Retina (tissue), 1 donor: ENCODE data around the gene POLR1G.
"Not testable (repeated sequence)": the region's sequence is repeated elsewhere in the genome, so short reads cannot be mapped to it uniquely, and the experiment has no call there.

ENCODE experiments used
- DNase-seq: peaks from one replicate; pipeline ENCODE4 v3.0.0-alpha.2; 2016

POLR1G gene

DNA sequence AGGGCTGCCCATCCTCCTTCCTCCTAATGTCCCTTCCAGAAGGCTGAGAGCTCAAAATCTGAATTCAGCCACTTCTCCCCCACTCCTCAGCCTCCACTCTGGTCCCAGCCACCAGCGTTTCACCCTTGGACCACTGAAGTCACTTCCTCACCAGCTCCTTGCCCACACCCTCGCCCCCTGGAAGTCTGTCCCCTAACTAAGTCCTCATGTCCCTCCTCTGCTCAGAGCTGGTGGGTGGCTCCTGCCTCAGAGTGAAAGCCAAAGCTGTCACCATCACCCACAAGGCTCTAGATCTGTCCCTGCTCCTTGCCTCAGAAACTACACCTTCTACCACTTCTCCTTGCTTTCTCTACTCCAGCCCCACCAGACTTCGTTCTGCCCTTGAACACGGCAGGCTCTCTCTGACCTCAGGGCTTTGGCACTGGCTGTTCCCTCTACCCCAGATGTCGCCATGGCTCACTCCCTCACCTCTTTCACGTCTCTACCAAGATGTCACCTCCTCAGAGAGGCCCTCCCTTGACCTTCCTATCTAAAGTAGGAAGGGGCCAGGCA lies 15.6 kb downstream of the POLR1G start:
- no peak for DNase-seq

DNA sequence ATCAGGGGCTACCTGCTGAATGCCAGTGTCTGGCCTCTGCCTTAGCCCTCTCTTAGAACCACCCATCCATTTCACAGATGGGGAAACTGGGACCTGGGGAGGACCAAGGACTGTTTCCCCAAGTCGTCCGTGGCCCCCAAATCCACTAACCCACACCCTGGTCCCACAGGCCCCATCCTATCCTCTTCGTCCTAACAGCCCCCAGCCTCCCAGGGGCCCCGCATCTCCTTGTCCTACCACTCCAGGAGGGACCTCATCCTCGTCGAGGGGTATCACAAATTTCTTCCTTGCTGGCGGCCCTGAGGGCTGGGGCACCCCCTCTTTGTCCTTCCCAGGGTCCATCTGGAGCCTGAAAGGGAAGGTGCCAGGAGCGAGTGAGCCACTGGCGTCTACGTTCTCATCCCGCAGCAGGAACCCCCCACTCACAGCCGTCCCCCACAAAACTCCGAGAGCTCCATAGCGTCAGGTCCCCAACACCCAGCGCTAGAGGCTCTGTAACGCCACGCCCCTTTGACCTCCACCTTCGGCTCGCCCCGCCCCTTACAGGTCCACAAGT lies 16.7 kb downstream of the POLR1G start:
- no peak for DNase-seq

DNA sequence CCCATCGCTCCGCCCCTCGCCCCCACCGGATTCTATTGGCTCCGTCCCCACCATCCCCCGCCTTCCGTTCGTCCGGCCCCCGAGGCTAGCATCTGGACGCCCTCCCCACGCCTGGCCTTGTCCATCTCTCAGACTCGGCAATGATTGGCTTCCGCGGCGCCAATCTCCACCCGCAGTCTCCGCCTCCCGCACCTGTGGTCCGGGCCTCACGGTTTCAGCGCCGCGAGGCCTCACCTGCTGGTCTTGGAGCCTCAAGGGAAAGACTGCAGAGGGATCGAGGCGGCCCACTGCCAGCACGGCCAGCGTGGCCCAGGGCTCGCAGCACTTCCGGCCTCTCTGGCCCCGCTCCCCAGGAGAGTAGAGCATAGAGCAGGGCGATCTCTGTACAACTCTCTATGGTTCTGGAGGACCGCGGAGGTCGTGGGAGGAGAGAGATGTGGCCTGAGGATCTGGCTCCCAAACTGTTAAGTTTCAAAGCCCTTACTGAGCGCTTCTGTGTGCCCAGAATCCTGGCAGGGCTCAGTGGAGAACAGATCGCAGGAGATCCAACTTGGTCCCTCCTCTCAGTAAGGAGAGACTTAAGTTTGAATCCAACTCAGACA lies 17.2 kb downstream of the POLR1G start, which contains the start of gene ERCC1:
TSS of gene ERCC1 (minus strand) at position 329 of the 602 bp plus-strand sequence. CDS start 543 bp downstream, outside the sequence.
- peak; percentile 94 for DNase-seq

DNA sequence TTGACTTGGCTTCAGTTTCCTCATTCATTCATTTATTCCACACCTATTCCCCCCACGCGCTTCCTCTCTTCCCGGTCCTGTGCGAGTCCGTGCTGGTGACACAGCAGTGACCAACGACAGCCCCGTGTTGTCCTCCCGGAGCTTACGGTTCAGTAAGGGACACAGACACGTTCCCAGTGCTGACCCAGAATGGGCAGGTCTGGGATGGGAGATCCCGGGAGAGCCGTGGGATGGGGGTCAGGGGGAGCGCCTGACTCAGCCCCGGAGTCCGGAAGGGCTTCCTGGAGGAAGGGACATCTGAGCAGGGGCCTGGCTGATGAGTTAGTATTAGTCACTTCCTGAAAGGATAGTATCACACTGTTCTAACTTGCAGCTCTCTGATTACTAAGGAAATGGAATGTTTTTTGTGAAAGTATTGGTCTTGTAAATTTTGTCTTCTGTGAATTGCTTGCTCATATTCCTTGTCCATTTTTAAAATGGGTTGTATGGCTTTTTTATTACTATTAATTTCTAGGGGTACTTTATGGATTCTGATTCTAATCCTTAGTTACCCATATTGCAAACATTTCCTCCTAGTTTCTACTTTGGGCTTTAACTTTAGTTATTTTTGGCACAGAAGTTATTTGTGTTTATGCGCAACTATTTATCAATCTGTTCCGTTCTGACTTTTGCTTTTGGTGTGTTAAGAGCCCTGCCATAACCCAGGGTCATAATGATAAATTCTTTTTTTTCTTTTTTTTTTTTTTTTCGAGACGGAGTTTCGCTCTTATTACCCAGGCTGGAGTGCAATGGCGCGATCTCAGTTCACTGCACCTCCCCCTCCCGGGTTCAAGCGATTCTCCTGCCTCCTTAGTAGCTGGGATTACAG lies 18.0 kb downstream of the POLR1G start:
- no peak for DNase-seq

DNA sequence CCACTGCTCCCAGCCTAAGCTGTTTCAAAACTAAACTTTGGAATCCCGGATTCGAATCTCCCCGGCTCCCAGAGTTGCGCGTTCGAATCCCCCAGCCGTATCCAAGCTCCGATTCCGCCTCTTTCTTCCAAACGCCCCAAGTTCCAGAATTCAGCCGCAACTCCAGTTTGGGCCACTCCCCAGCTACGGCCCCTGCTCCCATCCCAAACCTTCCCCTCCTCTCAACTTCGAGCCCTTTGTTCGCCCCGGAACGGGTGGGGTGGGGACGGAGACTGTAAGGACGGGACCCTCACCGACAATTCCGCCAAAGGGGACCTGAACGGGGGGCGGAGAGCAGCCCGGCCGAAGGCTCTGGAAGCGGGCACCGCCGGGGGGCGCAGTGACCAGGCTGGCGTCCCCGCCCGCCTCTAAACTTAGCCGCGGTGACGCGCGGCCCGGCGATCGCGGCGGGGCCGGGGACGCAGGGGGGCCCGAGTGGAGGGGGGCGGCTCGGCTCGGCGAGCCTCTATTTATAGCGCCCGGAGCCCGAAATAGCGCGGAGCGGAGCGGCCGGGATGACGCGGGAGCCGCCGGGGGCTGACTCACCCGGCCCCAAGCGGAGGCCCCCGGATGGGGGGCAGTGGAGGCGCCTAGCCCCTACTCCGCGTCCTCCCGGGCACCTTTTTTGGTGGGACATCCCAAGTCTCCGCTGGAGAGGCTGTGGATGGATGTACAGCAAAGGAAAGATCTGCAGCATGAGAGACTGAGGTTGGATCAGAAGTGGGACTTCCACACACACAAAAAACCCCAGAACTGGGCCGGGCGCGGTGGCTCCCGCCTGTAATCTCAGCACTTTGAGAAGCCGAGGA lies 22.2 kb downstream of the POLR1G start:
- DNase-seq: peak; percentile 38

DNA sequence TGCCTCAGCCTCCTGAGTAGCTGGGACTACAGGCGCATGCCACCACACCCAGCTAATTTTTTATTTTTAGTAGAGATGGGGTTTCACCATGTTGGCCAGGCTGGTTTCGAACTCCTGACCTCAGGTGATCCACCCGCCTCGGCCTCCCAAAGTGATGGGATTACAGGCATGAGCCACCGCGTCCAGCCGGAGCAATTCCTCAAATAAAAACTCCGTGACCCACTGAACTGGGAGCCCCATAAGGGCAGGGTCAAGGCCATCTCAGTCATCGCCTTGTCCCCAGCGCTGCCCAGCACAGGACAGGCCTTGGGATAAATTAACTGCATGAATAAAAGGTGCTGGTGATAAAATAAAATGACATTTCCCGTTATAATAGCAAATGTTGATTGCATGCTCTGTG lies 23.5 kb downstream of the POLR1G start:
- not testable (repeated sequence) for DNase-seq

DNA sequence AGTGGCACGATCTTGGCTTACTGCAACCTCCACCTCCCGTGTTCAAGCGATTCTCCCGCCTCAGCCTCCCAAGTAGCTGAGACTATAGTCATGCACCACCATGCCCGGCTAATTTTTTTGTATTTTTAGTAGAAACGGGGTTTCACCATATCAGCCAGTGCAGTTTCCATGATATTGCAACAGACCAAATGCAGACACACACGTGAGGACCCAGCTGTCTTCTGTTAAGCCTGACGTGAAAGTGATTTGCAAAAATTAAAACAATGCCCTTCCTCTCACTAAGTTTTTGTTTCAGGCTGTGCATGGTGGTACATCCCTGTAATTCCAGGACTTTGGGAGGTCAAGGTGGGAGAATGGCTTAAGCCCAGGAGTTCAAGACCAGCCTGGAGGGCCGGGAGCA lies 24.6 kb downstream of the POLR1G start:
- not testable (repeated sequence) for DNase-seq

DNA sequence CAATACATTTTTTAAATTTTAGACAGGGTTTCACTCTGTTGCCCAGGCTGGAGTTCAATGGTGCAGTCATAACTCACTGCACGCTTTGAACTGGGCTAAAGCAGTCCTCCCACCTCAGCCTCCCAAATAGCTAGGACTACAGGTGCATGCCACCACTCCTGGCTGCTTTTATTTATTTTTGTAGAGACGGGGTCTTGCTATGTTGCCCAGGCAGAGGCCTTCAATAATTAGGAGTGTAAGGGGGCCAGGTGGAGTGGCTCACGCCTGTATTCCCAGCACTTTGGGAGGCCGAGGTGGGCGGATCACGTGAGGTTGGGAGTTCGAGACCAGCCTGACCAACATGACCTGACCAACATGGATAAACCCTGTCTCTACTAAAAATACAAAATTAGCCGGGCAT lies 26.1 kb downstream of the POLR1G start:
- not testable (repeated sequence) for DNase-seq

DNA sequence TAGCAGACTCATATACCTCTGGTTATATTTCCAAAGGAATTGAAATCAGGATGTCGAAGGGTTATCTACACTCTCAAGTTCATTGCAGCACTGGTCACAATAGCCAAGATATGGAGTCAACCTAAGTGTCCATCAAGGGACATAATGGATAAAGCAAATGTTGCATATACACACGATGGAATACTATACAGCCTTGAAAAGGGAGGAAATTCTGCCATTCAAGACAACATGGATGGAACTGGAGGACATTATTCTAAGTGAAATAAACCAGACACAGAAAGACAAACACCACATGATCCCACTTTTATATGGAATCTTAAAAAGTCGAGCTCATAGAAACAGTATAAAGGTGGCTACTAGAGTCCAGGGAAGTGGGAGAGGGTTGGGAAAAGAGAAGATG lies 30.9 kb downstream of the POLR1G start:
- DNase-seq: no peak

DNA sequence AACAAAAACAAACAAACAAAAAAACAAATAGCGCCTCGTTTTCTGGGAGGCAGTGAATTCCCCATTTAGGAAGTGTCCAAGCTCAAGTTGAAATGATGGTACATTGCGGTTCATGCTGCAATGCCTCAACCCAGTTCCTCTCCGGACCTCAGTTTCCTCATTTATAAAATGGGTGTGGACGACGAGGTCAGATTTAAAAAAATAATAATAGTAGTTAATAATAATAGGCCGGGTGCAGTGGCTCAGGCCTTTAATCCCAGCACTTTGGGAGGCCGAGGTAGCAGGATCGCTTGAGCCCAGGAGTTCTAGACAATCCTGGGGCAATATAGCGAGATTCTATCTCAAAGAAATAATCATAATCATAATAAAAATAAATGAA lies 32.7 kb downstream of the POLR1G start:
- no peak for DNase-seq

DNA sequence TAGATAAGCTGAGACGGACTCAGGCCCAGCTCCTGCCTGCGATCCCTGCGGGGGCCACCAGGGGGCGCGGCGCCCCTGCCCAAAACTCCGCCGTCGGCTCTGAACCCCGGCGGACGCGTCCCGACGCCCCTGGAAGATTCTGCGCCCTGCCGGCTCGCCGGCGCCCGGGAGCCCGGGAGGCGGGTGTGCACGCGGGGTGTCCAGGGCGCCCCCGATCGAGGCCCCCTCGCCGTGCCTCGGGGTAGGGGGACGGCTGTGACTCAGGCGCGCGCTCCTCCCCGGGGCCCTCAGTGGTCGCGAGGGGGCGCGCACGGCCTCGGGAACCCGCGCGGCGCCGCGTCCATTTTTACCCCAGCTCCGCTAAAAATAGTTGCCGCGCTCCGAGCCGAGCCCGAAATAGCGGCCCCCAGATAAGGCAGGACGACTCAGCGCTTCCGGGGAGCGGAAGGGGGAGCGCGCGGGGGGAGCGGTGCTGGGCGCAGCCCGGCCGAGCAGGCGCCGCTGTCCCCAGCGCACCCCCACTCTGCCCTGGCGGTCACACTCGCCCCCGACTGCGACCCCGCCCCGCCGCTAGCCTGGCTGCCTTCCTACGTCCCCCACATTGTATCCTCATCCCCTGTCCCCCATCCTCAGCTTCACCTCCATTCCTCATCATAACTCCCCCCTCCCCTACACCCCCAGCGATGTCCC lies 33.3 kb downstream of the POLR1G start:
- peak; percentile 96 for DNase-seq

DNA sequence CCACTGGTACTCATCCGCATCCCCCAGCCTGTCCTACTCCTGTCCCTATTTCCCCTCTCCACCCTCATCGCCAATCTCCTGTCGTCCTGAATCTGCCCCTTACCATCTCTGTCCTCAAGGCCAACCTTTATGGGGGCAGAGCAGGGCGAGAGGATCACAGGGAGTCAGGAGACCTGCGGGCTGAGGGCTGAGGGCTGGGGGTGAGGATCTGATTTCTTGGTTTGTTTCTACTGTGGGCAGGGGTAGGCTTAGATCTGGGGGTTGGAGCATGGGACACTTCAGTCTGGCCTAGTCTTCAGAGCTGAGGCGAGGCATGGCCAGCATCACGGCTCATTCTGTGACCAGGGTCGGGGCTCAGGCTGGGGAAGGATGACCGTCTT lies 33.8 kb downstream of the POLR1G start:
- DNase-seq: peak; percentile 52

DNA sequence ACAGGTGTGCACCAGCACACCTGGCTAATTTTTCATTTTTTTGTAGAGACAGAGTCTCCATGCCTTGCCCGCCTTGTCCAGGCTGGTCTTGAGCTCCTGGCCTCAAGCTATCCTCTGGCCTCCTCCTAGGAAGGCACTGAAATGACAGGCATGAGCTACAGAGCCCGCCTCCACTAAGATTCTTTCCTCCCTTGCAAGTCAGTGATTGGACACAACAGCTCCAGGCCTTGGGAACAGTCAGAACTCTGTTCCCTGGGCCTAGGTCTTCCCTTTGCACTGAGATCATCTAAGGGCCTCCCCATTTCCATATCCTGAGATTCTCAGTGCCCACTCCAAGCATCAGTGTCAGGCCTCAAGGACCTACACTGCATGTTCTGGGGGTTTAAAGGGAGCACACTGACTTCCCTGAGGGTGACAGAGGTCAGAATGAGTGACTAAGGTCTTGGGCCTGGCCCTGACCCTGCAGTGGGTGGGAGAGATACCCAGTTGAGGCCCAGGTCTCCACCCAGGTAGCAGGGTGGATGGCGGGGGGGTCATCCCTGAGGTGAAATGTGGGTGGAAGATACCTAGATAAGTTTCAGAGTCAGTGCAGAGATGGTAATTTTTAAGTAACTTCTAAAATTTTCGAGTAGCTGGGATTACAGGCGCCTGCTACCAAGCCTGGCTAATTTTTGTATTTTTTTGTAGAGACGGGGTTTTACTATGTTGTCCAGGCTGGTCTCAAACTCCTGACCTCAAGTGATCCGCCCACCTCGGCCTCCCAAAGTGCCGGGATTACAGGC lies 34.6 kb downstream of the POLR1G start:
- DNase-seq: peak; percentile 45

DNA sequence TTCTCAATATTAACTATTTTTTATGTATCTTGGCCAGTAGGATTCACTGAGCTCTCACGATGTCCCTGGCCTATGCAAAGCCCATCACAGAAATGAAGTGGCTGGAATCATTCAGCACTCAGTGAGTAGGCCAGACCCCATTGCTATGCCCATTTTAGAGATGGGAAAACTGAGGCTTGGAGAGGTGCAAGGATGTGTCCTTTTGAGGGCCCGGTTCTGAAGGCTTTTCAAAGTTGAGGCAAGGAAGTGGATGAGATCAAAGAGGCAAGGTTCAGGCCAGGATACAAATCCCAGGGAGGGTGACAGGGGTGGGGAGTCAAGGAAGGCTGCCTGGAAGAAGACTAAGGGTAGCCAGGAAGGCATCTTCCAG lies 35.9 kb downstream of the POLR1G start:
- DNase-seq: no peak

DNA sequence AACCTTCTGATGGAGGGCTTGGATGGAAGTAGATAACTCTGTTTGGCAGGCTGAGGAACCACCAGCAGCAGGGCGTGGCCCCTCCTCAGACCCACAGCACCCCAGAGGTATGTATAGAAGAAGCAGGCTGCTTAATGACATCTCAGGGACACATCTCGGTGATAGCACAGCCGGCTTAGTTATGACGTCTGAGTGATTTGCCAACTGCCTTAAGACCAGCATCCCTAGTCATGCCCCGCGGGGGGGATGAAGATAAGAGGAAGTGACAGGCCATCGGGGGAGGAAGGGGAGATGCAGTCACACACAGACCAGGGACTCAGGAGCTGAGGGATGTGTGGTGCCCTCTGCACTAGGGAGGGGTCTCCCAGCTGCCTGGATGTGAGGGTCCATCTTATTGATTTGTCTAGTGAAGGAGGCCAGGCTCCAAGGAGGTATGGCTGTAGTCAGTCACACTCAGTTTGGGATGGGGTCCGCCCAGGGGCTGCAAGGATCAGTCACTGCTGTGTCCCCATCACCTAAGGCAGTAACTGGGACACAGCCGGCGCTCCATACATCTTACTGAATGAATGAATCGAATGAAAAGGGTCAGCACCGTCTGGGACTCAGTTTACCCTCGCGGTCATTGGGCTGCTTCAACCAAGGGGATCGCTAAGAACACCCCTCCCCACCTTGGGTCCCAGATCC lies 36.5 kb downstream of the POLR1G start:
- DNase-seq: peak; percentile 82

DNA sequence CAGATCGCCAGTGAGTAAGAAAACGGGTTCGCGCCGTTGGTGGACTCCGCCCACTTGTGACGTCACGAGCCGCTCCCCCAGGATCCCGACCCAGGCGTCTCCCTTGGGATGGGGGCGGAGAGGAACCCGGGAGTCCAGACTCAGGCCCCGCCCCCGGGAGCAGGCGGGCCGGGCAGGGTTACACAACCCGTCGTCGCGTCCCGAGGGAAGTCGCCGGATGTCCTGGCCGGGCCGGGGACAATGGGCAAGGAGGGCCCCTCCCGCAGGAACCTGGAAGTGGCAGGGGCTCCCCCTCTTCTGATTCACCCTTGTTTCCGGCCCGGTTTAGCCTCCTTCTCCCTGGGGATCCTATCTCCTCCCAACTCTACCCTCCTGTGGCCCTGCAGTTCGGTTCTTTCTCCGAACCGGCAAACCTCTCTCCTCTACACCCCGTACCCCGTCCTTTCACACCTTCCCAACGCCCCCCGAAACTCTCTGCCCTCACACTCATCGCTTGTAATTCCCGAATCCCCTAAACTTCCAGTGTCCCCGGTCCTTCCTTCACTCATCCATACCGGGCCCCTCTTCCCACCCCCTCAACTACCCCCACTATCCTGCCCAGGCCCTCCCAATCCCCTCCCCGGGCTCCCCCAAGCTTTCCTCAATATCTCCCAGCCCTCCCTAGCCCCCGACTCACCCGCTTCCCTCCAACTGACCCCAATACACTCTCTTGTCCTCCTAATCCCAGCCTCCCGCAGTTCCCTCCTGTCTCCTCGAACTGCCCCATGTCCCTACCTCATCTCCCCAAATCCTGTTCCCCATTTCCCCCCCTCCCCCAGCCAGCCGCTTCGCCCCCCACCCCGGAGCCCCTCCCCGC lies 37.2 kb downstream of the POLR1G start:
- peak; percentile 91 for DNase-seq

DNA sequence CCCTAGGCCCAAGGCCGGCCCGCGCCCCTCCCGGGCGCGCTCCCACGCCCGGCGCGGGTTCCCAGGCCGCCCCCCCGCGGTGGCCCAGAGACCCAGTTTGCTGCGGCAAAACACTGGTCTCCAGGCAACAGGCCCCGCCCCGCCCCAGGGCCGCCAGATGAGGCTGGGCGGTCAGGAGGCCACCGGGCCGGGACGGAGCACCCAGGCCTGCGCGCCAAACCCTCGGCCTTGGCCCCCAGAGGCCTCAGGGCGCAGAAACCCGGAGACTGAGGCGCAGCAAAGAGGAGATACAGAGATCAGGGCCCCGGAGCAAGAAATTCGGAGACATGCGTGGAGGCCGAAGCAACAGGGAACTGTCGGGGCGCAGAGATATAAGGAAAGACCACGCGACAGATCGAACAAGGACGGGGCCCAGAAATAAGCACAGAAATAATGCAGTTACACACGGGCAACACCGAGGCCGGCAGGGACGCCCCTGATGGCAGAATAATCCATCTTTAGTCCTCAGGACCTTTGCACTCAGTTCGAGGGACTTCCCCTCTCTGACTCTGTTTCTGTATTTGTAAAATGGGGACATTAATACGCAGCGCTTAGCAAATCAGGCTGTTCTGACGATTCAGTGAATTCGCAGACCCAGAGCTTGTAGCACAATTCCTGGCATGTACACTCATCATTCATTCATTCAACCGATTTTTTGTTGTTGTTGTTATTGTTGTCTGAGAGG lies 38.0 kb downstream of the POLR1G start:
- DNase-seq: peak; percentile 89

DNA sequence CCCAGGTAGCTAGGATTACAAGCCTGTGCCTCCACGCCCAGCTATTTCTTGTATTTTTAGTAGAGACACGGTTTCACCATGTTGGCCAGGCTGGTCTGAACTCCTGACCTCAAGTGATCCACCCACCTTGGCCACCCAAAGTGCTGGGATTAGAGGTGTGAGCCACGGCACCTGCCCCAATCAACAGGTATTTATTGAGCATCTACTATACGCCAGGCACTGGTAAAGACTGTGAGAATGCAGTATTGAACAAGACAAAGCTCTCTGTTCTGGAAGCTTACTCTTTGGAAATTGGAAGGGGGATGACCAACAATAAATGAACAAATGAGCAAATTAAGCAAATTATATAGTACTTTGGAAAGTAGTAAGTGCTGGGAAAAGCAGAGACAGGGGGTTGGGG lies 38.7 kb downstream of the POLR1G start:
- no peak for DNase-seq

DNA sequence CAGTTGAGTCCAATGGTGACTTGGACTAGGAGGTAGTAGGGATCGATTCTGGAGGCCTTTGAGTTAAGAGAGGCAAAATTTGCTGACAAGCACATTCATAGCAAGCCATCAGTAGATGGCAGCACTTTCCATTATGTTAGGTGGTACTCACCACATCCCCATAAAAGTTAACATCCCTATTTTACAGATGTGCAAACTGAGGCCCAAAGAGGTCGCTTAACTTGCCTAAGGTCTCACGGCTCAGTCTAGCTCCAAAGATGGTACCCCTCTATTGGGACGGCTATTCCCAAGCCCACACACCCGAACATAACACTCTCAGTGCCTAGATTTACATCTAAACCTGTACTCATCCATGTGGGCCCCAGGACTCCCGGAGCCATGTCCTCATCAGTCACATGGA lies 39.9 kb downstream of the POLR1G start:
- DNase-seq: no peak
